B cell (primary cell): ENCODE data around the gene ITCH. TPM values are rescaled to one million over a fixed set of nuclear protein-coding genes. Genes with fewer than 3 reads are reported as not detected.
"Not testable (repeated sequence)": the region's sequence is repeated elsewhere in the genome, so short reads cannot be mapped to it uniquely, and the experiment has no call there.

Source experiments
- ATAC-seq: fragments of 200-7000 bp; cut with Tn5 transposase; one replicate; pipeline ENCODE4 v1.10.0; 2021; ENCODE audit warnings: low read depth, mild to moderate bottlenecking, moderate number of reproducible peaks, moderate library complexity
- CTCF ChIA-PET: fragments of 350-600 bp; sonication (Branson Sonifier 250); formaldehyde crosslinking; loops from one replicate; lab custom pipeline; 2021; ENCODE audit warnings: antibody characterized with exemption, inconsistent platforms; lab: Charles Lee
- POLR2A ChIA-PET: fragments of 350-600 bp; sonication (Branson Sonifier 250); formaldehyde crosslinking; loops from one replicate; lab custom pipeline; 2021; ENCODE audit warnings: antibody characterized with exemption; lab: Charles Lee
- DNase-seq: peaks from one replicate; pipeline ENCODE4 v3.0.0; 2013
- H2AFZ ChIP-seq: 2 replicates; pipeline ENCODE4 v1.6.1; 2012; ENCODE audit warnings: mild to moderate bottlenecking, low read depth, low read length; ENCODE audit not compliant: insufficient read depth, poor library complexity, severe bottlenecking
- H3K27ac ChIP-seq, 2 donors: 1 replicate in 1 of 2; 2 replicates in 1 of 2; pipeline ENCODE4 v1.5.1; 2012 to 2013; ENCODE audit warnings: low read length in 2 of 2, mild to moderate bottlenecking in 2 of 2, moderate library complexity in 1 of 2
- H3K27me3 ChIP-seq, 4 experiments: fragments of 200-600 bp in 1 of 4; sonication (generic) in 1 of 4; replicated peaks in 1 of 4; 1 replicate in 2 of 4; 2 replicates in 2 of 4; pipeline versions ENCODE4 v1.6.1 to v1.7.0; 2013 to 2016; ENCODE audit warnings: low read length in 3 of 4, mild to moderate bottlenecking in 2 of 4, mixed read lengths in 1 of 4, moderate library complexity in 1 of 4; ENCODE audit not compliant: insufficient read depth in 4 of 4, control insufficient read depth in 3 of 4; ENCODE audit errors: control extremely low read depth in 1 of 4
- H3K36me3 ChIP-seq, 2 experiments: replicated peaks in 1 of 2; 1 replicate in 1 of 2; 2 replicates in 1 of 2; pipeline versions ENCODE4 v1.6.1 to v1.7.1; 2013; ENCODE audit warnings: low read length in 1 of 2; ENCODE audit not compliant: insufficient read depth in 2 of 2, control insufficient read depth in 1 of 2; ENCODE audit errors: control extremely low read depth in 1 of 2, extremely low read depth in 1 of 2
- H3K4me1 ChIP-seq, 2 donors: fragments of 200-600 bp in 1 of 2; sonication (generic) in 1 of 2; 1 replicate in 1 of 2; 2 replicates in 1 of 2; pipeline versions ENCODE4 v1.5.1 to v1.6.1; 2013 to 2017; ENCODE audit warnings: low read length in 2 of 2; ENCODE audit not compliant: control insufficient read depth in 2 of 2, insufficient read depth in 2 of 2
- H3K4me2 ChIP-seq: replicated peaks from 2 replicates; pipeline ENCODE3; 2012; ENCODE audit warnings: mild to moderate bottlenecking, low read depth, low read length; ENCODE audit not compliant: poor library complexity, severe bottlenecking
- H3K4me3 ChIP-seq, 5 experiments: fragments of 200-600 bp in 1 of 5; sonication (generic) in 1 of 5; 1 replicate in 3 of 5; 2 replicates in 2 of 5; pipeline versions ENCODE4 v1.5.1 to v1.7.0; 2011 to 2016; ENCODE audit warnings: low read length in 4 of 5, mild to moderate bottlenecking in 4 of 5, low read depth in 2 of 5, control low read depth in 1 of 5, moderate library complexity in 1 of 5; ENCODE audit not compliant: insufficient read depth in 1 of 5; ENCODE audit errors: control extremely low read depth in 1 of 5, extremely low read depth in 1 of 5
- H3K79me2 ChIP-seq: fragments of 200-600 bp; sonication (generic); one replicate; pipeline ENCODE4 v1.6.0; 2016; ENCODE audit warnings: low read length; ENCODE audit not compliant: control insufficient read depth, insufficient read depth
- H3K9ac ChIP-seq: fragments of 200-600 bp; sonication (generic); 2 replicates; pipeline ENCODE4 v1.6.1; 2017; ENCODE audit warnings: mild to moderate bottlenecking, low read length, moderate library complexity
- H3K9me3 ChIP-seq, 3 donors: one replicate each; pipeline versions ENCODE4 v1.6.1 to v1.7.1; 2013; ENCODE audit warnings: low read length in 2 of 3; ENCODE audit not compliant: control insufficient read depth in 2 of 3, insufficient read depth in 1 of 3; ENCODE audit errors: control extremely low read depth in 1 of 3
- H4K20me1 ChIP-seq: 2 replicates; pipeline ENCODE4 v1.6.0; 2012; ENCODE audit warnings: mild to moderate bottlenecking, low read length; ENCODE audit not compliant: insufficient read depth, control insufficient read depth, poor library complexity, severe bottlenecking
- H3K27ac Mint-ChIP-seq: one replicate; pipeline ENCODE4 v1.8.0; 2021; ENCODE audit warnings: mixed read lengths
- H3K27me3 Mint-ChIP-seq: one replicate; pipeline ENCODE4 v1.8.0; 2021; ENCODE audit warnings: mixed read lengths
- H3K4me1 Mint-ChIP-seq: one replicate; pipeline ENCODE4 v1.8.0; 2021; ENCODE audit warnings: mixed read lengths
- H3K4me3 Mint-ChIP-seq: one replicate; pipeline ENCODE4 v1.8.0; 2021; ENCODE audit warnings: mixed read lengths
- H3K9me3 Mint-ChIP-seq: one replicate; pipeline ENCODE4 v1.8.0; 2022; ENCODE audit warnings: mixed read lengths; ENCODE audit not compliant: insufficient read depth
- EZH2 ChIP-seq: IDR thresholded peaks from 2 replicates; pipeline ENCODE4 v1.6.1; 2012; ENCODE audit warnings: borderline replicate concordance, low read depth, mild to moderate bottlenecking, moderate library complexity, low read length; ENCODE audit not compliant: insufficient read depth, poor library complexity, severe bottlenecking
- WGBS: methylation state at CpG from one replicate; pipeline ENCODE4 v1.1.5; 2013; ENCODE audit warnings: missing lambda C conversion rate; ENCODE audit not compliant: insufficient coverage; 5-methylcytosine and 5-hydroxymethylcytosine counted together
- intact Hi-C: fragments of 100-400 bp; cut with micrococcal nuclease; formaldehyde crosslinking; loops from one replicate; pipeline ENCODE4 v1.10.0; 2022
- polyA plus RNA-seq: library from polyadenylated mRNA; depleted of rRNA; stranded (reverse); fragments of >200 nt; gene quantifications from 2 replicates; pipeline ENCODE4 v1.2.3, GENCODE V29; 2012
- total RNA-seq, 2 donors: library from RNA; stranded (reverse); fragments of 120-200 nt in 1 of 2; gene quantifications; 1 replicate in 1 of 2; 2 replicates in 1 of 2; pipeline versions ENCODE4 v1.2.3 to v1.2.4, GENCODE V29; 2013 to 2022
- TF ChIP-seq, protein P1 (sequence below): fragments of 200-600 bp; IDR thresholded peaks from one replicate; pipeline ENCODE4 v1.8.0; 2022; ENCODE audit warnings: antibody characterized with exemption, mild to moderate bottlenecking

ITCH gene
- total and polyA plus RNA-seq, 2 donors (not counting 1 experiment from before 2014, with no cell fraction given), result 10.0 to 110 TPM

GRCh38 chr20:34347571-34347970 is 15.5 kb upstream of the ITCH start:
- no peaks in the 10 kb centered on the region for H3K9me3 Mint-ChIP-seq
- H3K27me3 Mint-ChIP-seq, result no peaks in the 10 kb centered on the region
- no peak overlapping the region for H3K4me3 Mint-ChIP-seq
- Histone ChIP-seq H3K9me3 (no peaks in the 10 kb centered on the region), H3K79me2 (no peaks in the 10 kb centered on the region), H4K20me1 (no peaks in the 10 kb centered on the region), H3K4me2 (no peak overlapping the region), H3K4me3 (no peak overlapping the region), H2AFZ (no peak overlapping the region), H3K36me3 (no peaks in the 10 kb centered on the region), H3K27ac (no peak overlapping the region), H3K27me3 (no peaks in the 10 kb centered on the region), H3K9ac (no peak overlapping the region), H3K4me1 (no peaks in the 10 kb centered on the region)
- WGBS, result 97% methylated on average over 3 of the region's 4 CpGs
- no peak overlapping the region for H3K27ac Mint-ChIP-seq
- no peaks in the 10 kb centered on the region for H3K4me1 Mint-ChIP-seq
- ChIA-PET CTCF (interaction anchor here (0.6 kb wide), 1 partner anchor 10 kb away, joined by 3 read pairs; no protein-coding TSS in a partner anchor), POLR2A (interaction anchor here (0.6 kb wide), 1 partner anchor 1031 kb away, joined by 3 read pairs; no protein-coding TSS in a partner anchor)
- no peak for TF ChIP-seq EZH2
- TF ChIP-seq, protein P1, sequence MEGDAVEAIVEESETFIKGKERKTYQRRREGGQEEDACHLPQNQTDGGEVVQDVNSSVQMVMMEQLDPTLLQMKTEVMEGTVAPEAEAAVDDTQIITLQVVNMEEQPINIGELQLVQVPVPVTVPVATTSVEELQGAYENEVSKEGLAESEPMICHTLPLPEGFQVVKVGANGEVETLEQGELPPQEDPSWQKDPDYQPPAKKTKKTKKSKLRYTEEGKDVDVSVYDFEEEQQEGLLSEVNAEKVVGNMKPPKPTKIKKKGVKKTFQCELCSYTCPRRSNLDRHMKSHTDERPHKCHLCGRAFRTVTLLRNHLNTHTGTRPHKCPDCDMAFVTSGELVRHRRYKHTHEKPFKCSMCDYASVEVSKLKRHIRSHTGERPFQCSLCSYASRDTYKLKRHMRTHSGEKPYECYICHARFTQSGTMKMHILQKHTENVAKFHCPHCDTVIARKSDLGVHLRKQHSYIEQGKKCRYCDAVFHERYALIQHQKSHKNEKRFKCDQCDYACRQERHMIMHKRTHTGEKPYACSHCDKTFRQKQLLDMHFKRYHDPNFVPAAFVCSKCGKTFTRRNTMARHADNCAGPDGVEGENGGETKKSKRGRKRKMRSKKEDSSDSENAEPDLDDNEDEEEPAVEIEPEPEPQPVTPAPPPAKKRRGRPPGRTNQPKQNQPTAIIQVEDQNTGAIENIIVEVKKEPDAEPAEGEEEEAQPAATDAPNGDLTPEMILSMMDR, result no peak
- ATAC-seq (no peak), DNase-seq (no peak)
- intact Hi-C loops, result no loop called here

- no CpG with 5 or more reads among the region's 3 CpGs for WGBS
Measured at GRCh38 chr20:34350095-34350494, 13.0 kb upstream of the ITCH start.

DNA sequence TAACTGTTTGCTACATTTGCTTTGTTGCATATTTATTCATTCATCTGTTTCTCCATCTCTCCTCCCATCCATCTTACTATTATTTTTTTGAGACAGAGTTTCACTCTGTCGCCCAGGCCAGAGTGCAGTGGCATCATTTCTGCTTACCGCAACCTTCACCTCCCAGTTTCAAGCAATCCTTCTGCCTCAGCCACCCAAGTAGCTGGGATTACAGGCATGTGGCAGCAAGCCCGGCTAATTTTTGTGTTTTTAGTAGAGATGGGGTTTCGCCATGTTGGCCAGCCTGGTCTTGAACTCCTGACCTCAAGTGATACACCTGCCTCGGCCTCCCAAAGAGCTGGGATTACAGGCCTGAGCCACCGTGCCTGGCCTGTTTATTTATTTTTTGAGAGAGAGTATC is 9.6 kb upstream of the ITCH start:
- H3K27me3 ChIP-seq, H3K27me3 Mint-ChIP-seq, H3K27ac Mint-ChIP-seq, H2AFZ ChIP-seq, H3K4me1 ChIP-seq, H3K27ac ChIP-seq, H4K20me1 ChIP-seq, ATAC-seq, H3K79me2 ChIP-seq, H3K36me3 ChIP-seq, H3K4me1 Mint-ChIP-seq, DNase-seq, H3K4me3 Mint-ChIP-seq, intact Hi-C loops, H3K4me2 ChIP-seq, H3K4me3 ChIP-seq, H3K9ac ChIP-seq, H3K9me3 Mint-ChIP-seq, H3K9me3 ChIP-seq, POLR2A ChIA-PET: not testable (repeated sequence)
- 95% methylated on average over 4 of the region's 6 CpGs for WGBS
- CTCF ChIA-PET, result interaction anchor here (0.6 kb wide), 1 partner anchor 29 kb away, joined by 3 read pairs; no protein-coding TSS in a partner anchor

More at GRCh38 chr20:34350095-34350494, 13.0 kb upstream of the ITCH start:
- Mint-ChIP-seq H3K4me3 (no peak overlapping the region), H3K9me3 (no peaks in the 10 kb centered on the region), H3K27me3 (no peaks in the 10 kb centered on the region), H3K27ac (no peak overlapping the region), H3K4me1 (no peaks in the 10 kb centered on the region)
- Histone ChIP-seq H3K36me3 (no peaks in the 10 kb centered on the region), H3K27ac (no peak overlapping the region), H3K4me1 (no peaks in the 10 kb centered on the region), H3K9me3 (no peaks in the 10 kb centered on the region), H3K4me2 (no peak overlapping the region), H3K79me2 (no peaks in the 10 kb centered on the region), H2AFZ (no peak overlapping the region), H3K27me3 (no peaks in the 10 kb centered on the region), H4K20me1 (no peaks in the 10 kb centered on the region), H3K9ac (no peak overlapping the region), H3K4me3 (no peak overlapping the region)
- POLR2A ChIA-PET, result no interaction called here
- ATAC-seq, result no peak
- no peak for TF ChIP-seq EZH2
- TF ChIP-seq, protein P1, result no peak
- CTCF ChIA-PET, result interaction anchor here (0.6 kb wide), 1 partner anchor 56 kb away, joined by 3 read pairs; no protein-coding TSS in a partner anchor
- intact Hi-C loops, result no loop called here
- no peak for DNase-seq
